GM12892 (cell line): Measurements from ENCODE around the gene CASP9.

Experiments
- POLR2A ChIP-seq: IDR thresholded peaks from 2 replicates; pipeline ENCODE4 v1.6.1; 2011; ENCODE audit warnings: low read depth, low read length, control low read depth
- POLR2AphosphoS5 ChIP-seq: IDR thresholded peaks from 2 replicates; pipeline ENCODE4 v1.6.1; 2011; ENCODE audit warnings: low read depth, low read length, control low read depth

GRCh38 chr1:15449567-15449966 is 74.4 kb downstream of the CASP9 start:
- TF ChIP-seq POLR2AphosphoS5 (no peak), POLR2A (no peak)
